Measurements from ENCODE around the gene GALNT9.

GALNT9 gene

GRCh38 chr12:132321321-132322118 lies 7.9 kb downstream of the GALNT9 start:
- Histone ChIP-seq H3K4me2 (ENCODE audit: low read length) (no peak overlapping the region), H3K4me3 (ENCODE audit: low read length) (no peak overlapping the region), H3K9me3 (ENCODE audit: insufficient read depth, low read length) (no peaks in the 10 kb centered on the region), H3K36me3 (replicated peaks; ENCODE audit: low read depth, low read length) (no peaks in the 10 kb centered on the region), H3K27ac (ENCODE audit: low read length) (no peak overlapping the region), H3K4me1 (ENCODE audit: low read length) (no peaks in the 10 kb centered on the region), H3K79me2 (ENCODE audit: low read length) (no peaks in the 10 kb centered on the region), H3K9ac (ENCODE audit: low read length) (no peak overlapping the region), H3K27me3 (ENCODE audit: low read depth, low read length) (no peaks in the 10 kb centered on the region), H2AFZ (ENCODE audit: low read depth, low read length) (no peak overlapping the region), H4K20me1 (ENCODE audit: insufficient read depth, low read length) (no peaks in the 10 kb centered on the region)
- no peak for TF ChIP-seq EZH2phosphoT487 (IDR thresholded peaks at IDR 0.05; ENCODE audit: low read depth)
- TF ChIP-seq, protein P1, sequence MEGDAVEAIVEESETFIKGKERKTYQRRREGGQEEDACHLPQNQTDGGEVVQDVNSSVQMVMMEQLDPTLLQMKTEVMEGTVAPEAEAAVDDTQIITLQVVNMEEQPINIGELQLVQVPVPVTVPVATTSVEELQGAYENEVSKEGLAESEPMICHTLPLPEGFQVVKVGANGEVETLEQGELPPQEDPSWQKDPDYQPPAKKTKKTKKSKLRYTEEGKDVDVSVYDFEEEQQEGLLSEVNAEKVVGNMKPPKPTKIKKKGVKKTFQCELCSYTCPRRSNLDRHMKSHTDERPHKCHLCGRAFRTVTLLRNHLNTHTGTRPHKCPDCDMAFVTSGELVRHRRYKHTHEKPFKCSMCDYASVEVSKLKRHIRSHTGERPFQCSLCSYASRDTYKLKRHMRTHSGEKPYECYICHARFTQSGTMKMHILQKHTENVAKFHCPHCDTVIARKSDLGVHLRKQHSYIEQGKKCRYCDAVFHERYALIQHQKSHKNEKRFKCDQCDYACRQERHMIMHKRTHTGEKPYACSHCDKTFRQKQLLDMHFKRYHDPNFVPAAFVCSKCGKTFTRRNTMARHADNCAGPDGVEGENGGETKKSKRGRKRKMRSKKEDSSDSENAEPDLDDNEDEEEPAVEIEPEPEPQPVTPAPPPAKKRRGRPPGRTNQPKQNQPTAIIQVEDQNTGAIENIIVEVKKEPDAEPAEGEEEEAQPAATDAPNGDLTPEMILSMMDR (IDR thresholded peaks at IDR 0.05; ENCODE audit: low read depth, low read length): no peak

DNA sequence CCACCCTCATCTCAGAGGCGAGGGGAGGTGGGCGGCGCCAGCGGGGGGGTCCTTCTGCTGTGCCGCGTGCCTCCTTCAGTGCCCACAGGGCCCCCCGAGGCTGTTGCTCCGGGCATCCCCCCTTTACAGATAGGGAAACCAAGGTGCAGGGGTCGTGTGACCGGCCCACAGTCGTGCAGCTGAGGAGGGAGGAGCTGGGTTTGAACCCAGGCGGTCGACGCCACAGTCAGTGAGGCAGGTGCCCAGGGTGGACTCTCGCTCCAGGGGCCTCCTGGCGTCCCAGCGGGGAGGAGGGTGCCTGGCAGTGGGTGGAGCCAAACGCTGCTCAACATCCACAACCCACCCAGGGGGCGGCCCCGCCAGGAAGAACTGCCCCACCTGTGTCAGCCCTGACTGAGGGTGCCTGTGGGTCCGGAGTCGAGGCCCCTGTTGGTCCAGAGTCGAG lies 8.6 kb downstream of the GALNT9 start:
- H3K4me1 ChIP-seq (ENCODE audit: low read length): no peaks in the 10 kb centered on the region
- no peaks in the 10 kb centered on the region for H4K20me1 ChIP-seq (ENCODE audit: insufficient read depth, low read length)
- no peaks in the 10 kb centered on the region for H3K27me3 ChIP-seq (ENCODE audit: low read depth, low read length)
- no peaks in the 10 kb centered on the region for H3K9me3 ChIP-seq (ENCODE audit: insufficient read depth, low read length)
- H3K27ac ChIP-seq (ENCODE audit: low read length): no peak overlapping the region
- H3K4me2 ChIP-seq (ENCODE audit: low read length): no peak overlapping the region
- TF ChIP-seq EZH2phosphoT487 (IDR thresholded peaks at IDR 0.05; ENCODE audit: low read depth): no peak
- TF ChIP-seq, protein P1 (IDR thresholded peaks at IDR 0.05; ENCODE audit: low read depth, low read length): no peak
- H3K9ac ChIP-seq (ENCODE audit: low read length): no peak overlapping the region
- H3K4me3 ChIP-seq (ENCODE audit: low read length): no peak overlapping the region
- no peaks in the 10 kb centered on the region for H3K79me2 ChIP-seq (ENCODE audit: low read length)
- H3K36me3 ChIP-seq (replicated peaks; ENCODE audit: low read depth, low read length): no peaks in the 10 kb centered on the region
- no peak overlapping the region for H2AFZ ChIP-seq (ENCODE audit: low read depth, low read length)

GRCh38 chr12:132319991-132320570 lies 9.3 kb downstream of the GALNT9 start:
- TF ChIP-seq EZH2phosphoT487 (IDR thresholded peaks at IDR 0.05; ENCODE audit: low read depth): no peak
- TF ChIP-seq, protein P1 (IDR thresholded peaks at IDR 0.05; ENCODE audit: low read depth, low read length): no peak
- Histone ChIP-seq H3K27me3 (ENCODE audit: low read depth, low read length) (no peaks in the 10 kb centered on the region), H3K4me1 (ENCODE audit: low read length) (no peaks in the 10 kb centered on the region), H3K9me3 (ENCODE audit: insufficient read depth, low read length) (no peaks in the 10 kb centered on the region), H3K36me3 (replicated peaks; ENCODE audit: low read depth, low read length) (no peaks in the 10 kb centered on the region), H3K27ac (ENCODE audit: low read length) (no peak overlapping the region), H2AFZ (ENCODE audit: low read depth, low read length) (no peak overlapping the region), H4K20me1 (ENCODE audit: insufficient read depth, low read length) (no peaks in the 10 kb centered on the region), H3K9ac (ENCODE audit: low read length) (no peak overlapping the region), H3K4me2 (ENCODE audit: low read length) (no peak overlapping the region), H3K79me2 (ENCODE audit: low read length) (no peaks in the 10 kb centered on the region), H3K4me3 (ENCODE audit: low read length) (no peak overlapping the region)

GRCh38 chr12:132319359-132319950 lies 9.9 kb downstream of the GALNT9 start:
- Histone ChIP-seq H3K4me3 (ENCODE audit: low read length) (no peak overlapping the region), H3K27ac (ENCODE audit: low read length) (no peak overlapping the region), H3K4me2 (ENCODE audit: low read length) (no peak overlapping the region), H3K4me1 (ENCODE audit: low read length) (no peaks in the 10 kb centered on the region), H3K9me3 (ENCODE audit: insufficient read depth, low read length) (no peaks in the 10 kb centered on the region), H3K27me3 (ENCODE audit: low read depth, low read length) (no peaks in the 10 kb centered on the region), H2AFZ (ENCODE audit: low read depth, low read length) (no peak overlapping the region), H4K20me1 (ENCODE audit: insufficient read depth, low read length) (no peaks in the 10 kb centered on the region), H3K36me3 (replicated peaks; ENCODE audit: low read depth, low read length) (no peaks in the 10 kb centered on the region), H3K79me2 (ENCODE audit: low read length) (no peaks in the 10 kb centered on the region), H3K9ac (ENCODE audit: low read length) (no peak overlapping the region)
- TF ChIP-seq, protein P1 (IDR thresholded peaks at IDR 0.05; ENCODE audit: low read depth, low read length): no peak
- TF ChIP-seq EZH2phosphoT487 (IDR thresholded peaks at IDR 0.05; ENCODE audit: low read depth): no peak

Data from OCI-LY3 (cell line).